ENCODE results near the gene ESR1.

DNA sequence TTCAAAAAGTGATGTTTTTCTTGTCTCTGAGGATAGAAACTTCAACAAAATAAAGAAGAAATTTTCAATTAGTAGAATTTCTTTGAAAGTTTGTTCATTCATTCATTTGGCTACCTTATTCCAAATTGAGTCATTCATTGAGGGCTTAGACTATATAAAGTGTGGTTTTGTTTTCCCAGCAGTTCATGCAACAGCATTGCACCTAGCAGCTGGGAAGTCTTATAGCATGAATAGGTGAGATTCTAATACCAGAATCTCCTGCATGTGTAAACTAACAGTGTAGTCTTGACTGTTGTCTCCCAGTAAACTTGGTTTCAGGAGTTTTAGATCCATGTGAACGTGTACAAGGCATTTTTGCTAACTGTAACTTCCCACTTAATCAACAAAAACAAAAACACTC lies 7.1 kb downstream of the ESR1 start:
- TF ChIP-seq CTCF (IDR thresholded peaks at IDR 0.05) (no peak), POLR2A (IDR thresholded peaks at IDR 0.05) (no peak)
